ENCODE measurements around the gene ARSA.

The ARSA gene

GRCh38 chr22:50578776-50579310 lies 49.1 kb downstream of the ARSA start:
- peaks cover 19% of the 10 kb centered on the region in 2 experiments for H3K4me1 ChIP-seq (ENCODE audit: control insufficient read depth in 1 of 2, insufficient read depth in 1 of 2, low read depth in 1 of 2, low read length in 1 of 2)
- H3K36me3 ChIP-seq = peaks cover 54% of the 10 kb centered on the region
- H3K4me3 ChIP-seq (ENCODE audit: low read depth in 1 of 2, low read length in 1 of 2) = no peak overlapping the region
- H3K9me3 ChIP-seq = no peaks in the 10 kb centered on the region
- H3K27ac ChIP-seq = no peak overlapping the region
- TF ChIP-seq CTCF (IDR thresholded peaks at IDR 0.05) = no peak
- peaks cover 18% of the 10 kb centered on the region for H3K27me3 ChIP-seq

- no peaks in the 10 kb centered on the region for H3K9me3 ChIP-seq
- no peak within 1 kb of the TSS for H3K27ac ChIP-seq
- H3K4me1 ChIP-seq (ENCODE audit: control insufficient read depth in 1 of 2, insufficient read depth in 1 of 2, low read depth in 1 of 2, low read length in 1 of 2) = peaks cover 12 to 13% of the 10 kb centered on the region in 2 experiments
- no peak for TF ChIP-seq CTCF (IDR thresholded peaks at IDR 0.05)
- H3K27me3 ChIP-seq = peaks cover 18% of the 10 kb centered on the region
- peaks cover 61% of the 10 kb centered on the region for H3K36me3 ChIP-seq
- H3K4me3 ChIP-seq (ENCODE audit: low read depth in 1 of 2, low read length in 1 of 2) = no peak within 1 kb of the TSS
These were observed 49.8 kb downstream of the ARSA start, which contains the start of gene CPT1B for GRCh38 chr22:50577987-50578775. CPT1B (minus strand) TSS chr22:50578427; CDS start chr22:50577915, 512 bp downstream.

GRCh38 chr22:50577697-50577986 lies 50.3 kb downstream of the ARSA start:
- H3K27ac ChIP-seq = no peak overlapping the region
- no peak for TF ChIP-seq CTCF (IDR thresholded peaks at IDR 0.05)
- no peaks in the 10 kb centered on the region for H3K9me3 ChIP-seq
- H3K4me3 ChIP-seq (ENCODE audit: low read depth in 1 of 2, low read length in 1 of 2) = no peak overlapping the region
- H3K36me3 ChIP-seq = peaks cover 66% of the 10 kb centered on the region
- peaks cover 11 to 12% of the 10 kb centered on the region in 2 experiments for H3K4me1 ChIP-seq (ENCODE audit: control insufficient read depth in 1 of 2, insufficient read depth in 1 of 2, low read depth in 1 of 2, low read length in 1 of 2)
- peaks cover 18% of the 10 kb centered on the region for H3K27me3 ChIP-seq

GRCh38 chr22:50576806-50577696 lies 50.9 kb downstream of the ARSA start:
- no peak overlapping the region for H3K27ac ChIP-seq
- TF ChIP-seq CTCF (IDR thresholded peaks at IDR 0.05) = no peak
- H3K4me3 ChIP-seq (ENCODE audit: low read depth in 1 of 2, low read length in 1 of 2) = no peak overlapping the region
- H3K27me3 ChIP-seq = peaks cover 18% of the 10 kb centered on the region
- peaks cover 10 to 11% of the 10 kb centered on the region in 2 experiments for H3K4me1 ChIP-seq (ENCODE audit: control insufficient read depth in 1 of 2, insufficient read depth in 1 of 2, low read depth in 1 of 2, low read length in 1 of 2)
- no peaks in the 10 kb centered on the region for H3K9me3 ChIP-seq
- H3K36me3 ChIP-seq = peaks cover 72% of the 10 kb centered on the region

GRCh38 chr22:50576070-50576469 lies 51.9 kb downstream of the ARSA start:
- no peak for TF ChIP-seq CTCF (IDR thresholded peaks at IDR 0.05)
- H3K9me3 ChIP-seq = no peaks in the 10 kb centered on the region

More at GRCh38 chr22:50576070-50576469, 51.9 kb downstream of the ARSA start:
- Histone ChIP-seq H3K27me3 (peaks cover 18% of the 10 kb centered on the region), H3K4me1 (ENCODE audit: control insufficient read depth in 1 of 2, insufficient read depth in 1 of 2, low read depth in 1 of 2, low read length in 1 of 2) (peaks cover 0 to under 1% of the 10 kb centered on the region in 2 experiments), H3K27ac (no peak overlapping the region), H3K36me3 (peaks cover 80% of the 10 kb centered on the region), H3K4me3 (ENCODE audit: low read depth in 1 of 2, low read length in 1 of 2) (no peak overlapping the region)

Measured in neutrophil (primary cell).